GM23338 (cell line): ENCODE measurements around the gene MIPEP. TPM values are rescaled to one million over a fixed set of nuclear protein-coding genes. Genes with fewer than 3 reads are reported as not detected.

ENCODE experiments used
- ATAC-seq: fragments of 200-7000 bp; cut with Tn5 transposase; 3 replicates; pipeline ENCODE4 v1.9.1; 2020
- DNase-seq: peaks from one replicate; pipeline ENCODE4 v3.0.0-alpha.2; 2015; ENCODE audit warnings: low spot score
- H2AFZ ChIP-seq: fragments of 200-600 bp; sonication (generic); 2 replicates; pipeline ENCODE4 v1.8.0; 2016; ENCODE audit warnings: antibody characterized with exemption, mild to moderate bottlenecking, moderate library complexity
- H3F3A ChIP-seq: fragments of 200-600 bp; sonication (generic); replicated peaks from 2 replicates; pipeline ENCODE4 v1.8.0; 2017; ENCODE audit warnings: antibody characterized with exemption, mixed run types, low read depth
- H3K27ac ChIP-seq: fragments of 200-600 bp; sonication (generic); 2 replicates; pipeline ENCODE4 v1.6.1; 2016; ENCODE audit warnings: low read depth
- H3K27me3 ChIP-seq: fragments of 200-600 bp; sonication (generic); 2 replicates; pipeline ENCODE4 v1.8.0; 2016; ENCODE audit warnings: mild to moderate bottlenecking, mixed run types, moderate library complexity; ENCODE audit not compliant: insufficient read depth
- H3K36me3 ChIP-seq: fragments of 200-600 bp; sonication (generic); 2 replicates; pipeline ENCODE4 v1.8.0; 2016; ENCODE audit warnings: mild to moderate bottlenecking; ENCODE audit not compliant: insufficient read depth
- H3K4me1 ChIP-seq: fragments of 200-600 bp; sonication (generic); 2 replicates; pipeline ENCODE4 v1.8.0; 2016; ENCODE audit warnings: mild to moderate bottlenecking, moderate library complexity; ENCODE audit not compliant: insufficient read depth
- H3K4me2 ChIP-seq: fragments of 200-600 bp; sonication (generic); 2 replicates; pipeline ENCODE4 v1.7.1; 2017; ENCODE audit warnings: mixed run types
- H3K4me3 ChIP-seq: fragments of 200-600 bp; sonication (generic); 2 replicates; pipeline ENCODE4 v1.6.1; 2016; ENCODE audit warnings: mixed run types
- H3K79me2 ChIP-seq: fragments of 200-600 bp; sonication (generic); replicated peaks from 2 replicates; pipeline ENCODE4 v1.8.0; 2017; ENCODE audit warnings: mild to moderate bottlenecking; ENCODE audit not compliant: insufficient read depth
- H3K9me2 ChIP-seq: fragments of 200-600 bp; sonication (generic); 2 replicates; pipeline ENCODE4 v1.8.0; 2017; ENCODE audit not compliant: insufficient read depth
- H4K20me1 ChIP-seq: fragments of 200-600 bp; sonication (generic); replicated peaks from 2 replicates; pipeline ENCODE4 v1.8.0; 2017; ENCODE audit warnings: mild to moderate bottlenecking; ENCODE audit not compliant: insufficient read depth
- H3K27ac Mint-ChIP-seq: 2 replicates; pipeline ENCODE4 v1.8.0; 2020; ENCODE audit warnings: inconsistent platforms, mild to moderate bottlenecking, moderate library complexity, mixed read lengths
- H3K27me3 Mint-ChIP-seq: 3 replicates; pipeline ENCODE4 v1.8.0; 2022; ENCODE audit warnings: low read depth, mild to moderate bottlenecking, moderate library complexity, mixed read lengths, inconsistent platforms; ENCODE audit not compliant: insufficient read depth, poor library complexity
- H3K36me3 Mint-ChIP-seq: 3 replicates; pipeline ENCODE4 v1.8.0; 2021; ENCODE audit warnings: low read depth, mild to moderate bottlenecking, inconsistent platforms, moderate library complexity, mixed read lengths
- H3K4me1 Mint-ChIP-seq: 3 replicates; pipeline ENCODE4 v1.8.0; 2020; ENCODE audit warnings: mild to moderate bottlenecking, inconsistent platforms, mixed read lengths
- H3K4me3 Mint-ChIP-seq: 3 replicates; pipeline ENCODE4 v1.8.0; 2021; ENCODE audit warnings: moderate library complexity, mild to moderate bottlenecking, inconsistent platforms, mixed read lengths
- H3K9me3 Mint-ChIP-seq: 3 replicates; pipeline ENCODE4 v1.8.0; 2020; ENCODE audit warnings: moderate library complexity, mild to moderate bottlenecking, inconsistent platforms, mixed read lengths
- CREB1 ChIP-seq: fragments of 250-450 bp; sonication (Bioruptor Pico); IDR thresholded peaks from 2 replicates; pipeline ENCODE4 v1.5.0; 2020; ENCODE audit warnings: low read depth, mild to moderate bottlenecking, moderate library complexity
- EZH2 ChIP-seq: fragments of 200-600 bp; sonication (generic); IDR thresholded peaks from one replicate; pipeline ENCODE4 v1.8.0; 2017; ENCODE audit warnings: antibody characterized with exemption, mild to moderate bottlenecking, low read depth; ENCODE audit not compliant: unreplicated experiment
- JUNB ChIP-seq: IDR thresholded peaks from one replicate; pipeline ENCODE4 v1.6.1; 2016; ENCODE audit warnings: antibody characterized with exemption; ENCODE audit not compliant: unreplicated experiment
- POLR2AphosphoS5 ChIP-seq: IDR thresholded peaks from 2 replicates; pipeline ENCODE4 v1.6.1; 2016; ENCODE audit warnings: antibody characterized with exemption, low read depth
- STAT1 ChIP-seq: IDR thresholded peaks from one replicate; pipeline ENCODE4 v1.6.1; 2016; ENCODE audit warnings: antibody characterized with exemption; ENCODE audit not compliant: unreplicated experiment
- ZNF114 ChIP-seq: fragments of 250-450 bp; sonication (Bioruptor Pico); IDR thresholded peaks from 2 replicates; pipeline ENCODE4 v1.5.0; 2020; ENCODE audit warnings: mild to moderate bottlenecking, moderate library complexity
- ZNF331 ChIP-seq: fragments of 250-450 bp; sonication (Bioruptor Pico); IDR thresholded peaks from 2 replicates; pipeline ENCODE4 v1.5.0; 2020; ENCODE audit warnings: low read depth, mild to moderate bottlenecking, moderate library complexity
- polyA plus RNA-seq: library from polyadenylated mRNA; unstranded; fragments of >200 nt; fragmentation: Nextera tagmentation; extraction: Ambion mirVana; gene quantifications from 2 replicates; pipeline ENCODE4 v1.2.1, GENCODE V29; 2016
- total RNA-seq: library from RNA; depleted of rRNA; stranded (reverse); fragments of >200 nt; shearing (Covaris generic); gene quantifications from 2 replicates; pipeline ENCODE4 v1.2.3, GENCODE V29; 2014
- TF ChIP-seq, protein P1 (sequence below): fragments of 250-450 bp; sonication (Bioruptor Pico); IDR thresholded peaks from 2 replicates; pipeline ENCODE4 v1.5.0; 2020; ENCODE audit warnings: mild to moderate bottlenecking, moderate library complexity
- TF ChIP-seq, protein P2 (sequence below), 2 experiments: fragments of 200-600 bp in 1 of 2; sonication (generic) in 1 of 2; conservative IDR thresholded peaks; 2 replicates each; pipeline versions ENCODE4 v1.5.1 to v1.6.1; 2016 to 2017; ENCODE audit warnings: antibody characterized with exemption in 2 of 2, low read depth in 2 of 2, mild to moderate bottlenecking in 2 of 2, moderate library complexity in 1 of 2

MIPEP gene
- total and polyA plus RNA-seq, 2 experiments from 2014 or later: 20.8 to 22.5 TPM

GRCh38 chr13:23685416-23685815 is 203.8 kb downstream of the MIPEP start (continued):
- TF ChIP-seq, protein P1, sequence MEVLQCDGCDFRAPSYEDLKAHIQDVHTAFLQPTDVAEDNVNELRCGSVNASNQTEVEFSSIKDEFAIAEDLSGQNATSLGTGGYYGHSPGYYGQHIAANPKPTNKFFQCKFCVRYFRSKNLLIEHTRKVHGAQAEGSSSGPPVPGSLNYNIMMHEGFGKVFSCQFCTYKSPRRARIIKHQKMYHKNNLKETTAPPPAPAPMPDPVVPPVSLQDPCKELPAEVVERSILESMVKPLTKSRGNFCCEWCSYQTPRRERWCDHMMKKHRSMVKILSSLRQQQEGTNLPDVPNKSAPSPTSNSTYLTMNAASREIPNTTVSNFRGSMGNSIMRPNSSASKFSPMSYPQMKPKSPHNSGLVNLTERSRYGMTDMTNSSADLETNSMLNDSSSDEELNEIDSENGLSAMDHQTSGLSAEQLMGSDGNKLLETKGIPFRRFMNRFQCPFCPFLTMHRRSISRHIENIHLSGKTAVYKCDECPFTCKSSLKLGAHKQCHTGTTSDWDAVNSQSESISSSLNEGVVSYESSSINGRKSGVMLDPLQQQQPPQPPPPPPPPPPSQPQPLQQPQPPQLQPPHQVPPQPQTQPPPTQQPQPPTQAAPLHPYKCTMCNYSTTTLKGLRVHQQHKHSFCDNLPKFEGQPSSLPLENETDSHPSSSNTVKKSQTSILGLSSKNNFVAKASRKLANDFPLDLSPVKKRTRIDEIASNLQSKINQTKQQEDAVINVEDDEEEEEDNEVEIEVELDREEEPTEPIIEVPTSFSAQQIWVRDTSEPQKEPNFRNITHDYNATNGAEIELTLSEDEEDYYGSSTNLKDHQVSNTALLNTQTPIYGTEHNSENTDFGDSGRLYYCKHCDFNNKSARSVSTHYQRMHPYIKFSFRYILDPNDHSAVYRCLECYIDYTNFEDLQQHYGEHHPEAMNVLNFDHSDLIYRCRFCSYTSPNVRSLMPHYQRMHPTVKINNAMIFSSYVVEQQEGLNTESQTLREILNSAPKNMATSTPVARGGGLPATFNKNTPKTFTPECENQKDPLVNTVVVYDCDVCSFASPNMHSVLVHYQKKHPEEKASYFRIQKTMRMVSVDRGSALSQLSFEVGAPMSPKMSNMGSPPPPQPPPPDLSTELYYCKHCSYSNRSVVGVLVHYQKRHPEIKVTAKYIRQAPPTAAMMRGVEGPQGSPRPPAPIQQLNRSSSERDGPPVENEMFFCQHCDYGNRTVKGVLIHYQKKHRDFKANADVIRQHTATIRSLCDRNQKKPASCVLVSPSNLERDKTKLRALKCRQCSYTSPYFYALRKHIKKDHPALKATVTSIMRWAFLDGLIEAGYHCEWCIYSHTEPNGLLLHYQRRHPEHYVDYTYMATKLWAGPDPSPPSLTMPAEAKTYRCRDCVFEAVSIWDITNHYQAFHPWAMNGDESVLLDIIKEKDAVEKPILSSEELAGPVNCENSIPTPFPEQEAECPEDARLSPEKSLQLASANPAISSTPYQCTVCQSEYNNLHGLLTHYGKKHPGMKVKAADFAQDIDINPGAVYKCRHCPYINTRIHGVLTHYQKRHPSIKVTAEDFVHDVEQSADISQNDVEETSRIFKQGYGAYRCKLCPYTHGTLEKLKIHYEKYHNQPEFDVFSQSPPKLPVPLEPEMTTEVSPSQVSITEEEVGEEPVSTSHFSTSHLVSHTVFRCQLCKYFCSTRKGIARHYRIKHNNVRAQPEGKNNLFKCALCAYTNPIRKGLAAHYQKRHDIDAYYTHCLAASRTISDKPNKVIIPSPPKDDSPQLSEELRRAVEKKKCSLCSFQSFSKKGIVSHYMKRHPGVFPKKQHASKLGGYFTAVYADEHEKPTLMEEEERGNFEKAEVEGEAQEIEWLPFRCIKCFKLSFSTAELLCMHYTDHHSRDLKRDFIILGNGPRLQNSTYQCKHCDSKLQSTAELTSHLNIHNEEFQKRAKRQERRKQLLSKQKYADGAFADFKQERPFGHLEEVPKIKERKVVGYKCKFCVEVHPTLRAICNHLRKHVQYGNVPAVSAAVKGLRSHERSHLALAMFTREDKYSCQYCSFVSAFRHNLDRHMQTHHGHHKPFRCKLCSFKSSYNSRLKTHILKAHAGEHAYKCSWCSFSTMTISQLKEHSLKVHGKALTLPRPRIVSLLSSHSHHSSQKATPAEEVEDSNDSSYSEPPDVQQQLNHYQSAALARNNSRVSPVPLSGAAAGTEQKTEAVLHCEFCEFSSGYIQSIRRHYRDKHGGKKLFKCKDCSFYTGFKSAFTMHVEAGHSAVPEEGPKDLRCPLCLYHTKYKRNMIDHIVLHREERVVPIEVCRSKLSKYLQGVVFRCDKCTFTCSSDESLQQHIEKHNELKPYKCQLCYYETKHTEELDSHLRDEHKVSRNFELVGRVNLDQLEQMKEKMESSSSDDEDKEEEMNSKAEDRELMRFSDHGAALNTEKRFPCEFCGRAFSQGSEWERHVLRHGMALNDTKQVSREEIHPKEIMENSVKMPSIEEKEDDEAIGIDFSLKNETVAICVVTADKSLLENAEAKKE (CRISPR knock-in tag): no peak
- TF ChIP-seq POLR2AphosphoS5: no peak

DNA sequence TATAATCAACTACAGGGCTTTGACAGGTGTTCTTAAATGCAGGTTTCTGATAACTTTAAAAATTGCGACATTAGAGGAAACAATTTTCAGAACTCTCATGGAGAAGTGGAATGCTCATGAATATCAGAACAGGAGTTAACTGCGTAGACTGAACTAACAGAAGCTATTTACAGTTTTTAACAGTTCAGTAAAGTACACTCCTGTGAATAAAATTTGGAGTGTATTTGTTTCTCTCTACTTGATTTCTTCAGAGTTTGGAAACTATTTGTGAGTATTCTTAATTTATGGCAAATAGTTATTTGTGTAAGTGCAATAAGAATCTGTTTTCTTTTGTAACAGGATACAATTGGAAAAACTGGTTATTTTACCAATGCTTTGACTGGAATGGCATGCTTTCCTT is 204.6 kb downstream of the MIPEP start:
- no peak overlapping the region for H3K27ac Mint-ChIP-seq
- peaks cover 4% of the 10 kb centered on the region; the same call in 1 of the 3 replicates for H3K4me1 Mint-ChIP-seq
- Histone ChIP-seq H3K36me3 (no peaks in the 10 kb centered on the region; the same call in 1 of the 2 replicates), H3K9me2 (peaks cover 3% of the 10 kb centered on the region; the same call in 1 of the 2 replicates), H3K27me3 (no peaks in the 10 kb centered on the region), H2AFZ (no peak overlapping the region), H4K20me1 (no peaks in the 10 kb centered on the region), H3K4me3 (no peak overlapping the region), H3K79me2 (no peaks in the 10 kb centered on the region), H3K4me1 (no peaks in the 10 kb centered on the region), H3F3A (no peaks in the 10 kb centered on the region), H3K27ac (no peak overlapping the region), H3K4me2 (no peak overlapping the region)
- peaks cover 2% of the 10 kb centered on the region for H3K27me3 Mint-ChIP-seq
- no peak for DNase-seq
- peaks cover 41% of the 10 kb centered on the region for H3K9me3 Mint-ChIP-seq
- no peak for ATAC-seq
- H3K36me3 Mint-ChIP-seq: peaks cover 12% of the 10 kb centered on the region; the same call in 2 of the 3 replicates
- H3K4me3 Mint-ChIP-seq: no peak overlapping the region
- TF ChIP-seq, protein P2, sequence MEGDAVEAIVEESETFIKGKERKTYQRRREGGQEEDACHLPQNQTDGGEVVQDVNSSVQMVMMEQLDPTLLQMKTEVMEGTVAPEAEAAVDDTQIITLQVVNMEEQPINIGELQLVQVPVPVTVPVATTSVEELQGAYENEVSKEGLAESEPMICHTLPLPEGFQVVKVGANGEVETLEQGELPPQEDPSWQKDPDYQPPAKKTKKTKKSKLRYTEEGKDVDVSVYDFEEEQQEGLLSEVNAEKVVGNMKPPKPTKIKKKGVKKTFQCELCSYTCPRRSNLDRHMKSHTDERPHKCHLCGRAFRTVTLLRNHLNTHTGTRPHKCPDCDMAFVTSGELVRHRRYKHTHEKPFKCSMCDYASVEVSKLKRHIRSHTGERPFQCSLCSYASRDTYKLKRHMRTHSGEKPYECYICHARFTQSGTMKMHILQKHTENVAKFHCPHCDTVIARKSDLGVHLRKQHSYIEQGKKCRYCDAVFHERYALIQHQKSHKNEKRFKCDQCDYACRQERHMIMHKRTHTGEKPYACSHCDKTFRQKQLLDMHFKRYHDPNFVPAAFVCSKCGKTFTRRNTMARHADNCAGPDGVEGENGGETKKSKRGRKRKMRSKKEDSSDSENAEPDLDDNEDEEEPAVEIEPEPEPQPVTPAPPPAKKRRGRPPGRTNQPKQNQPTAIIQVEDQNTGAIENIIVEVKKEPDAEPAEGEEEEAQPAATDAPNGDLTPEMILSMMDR (conservative IDR thresholded peaks at IDR 0.05; ENCODE audit: low read depth in 2 of 2): no peak
- TF ChIP-seq JUNB (no peak), ZNF331 (CRISPR knock-in tag) (no peak), ZNF114 (CRISPR knock-in tag) (no peak), STAT1 (no peak), CREB1 (CRISPR knock-in tag) (no peak), EZH2 (no peak)
